Left hindlimb (tissue), 1 donor: Measurements from ENCODE around the gene WIPF1.

Experiments
- DNase-seq: peaks from one replicate; pipeline ENCODE4 v3.0.0-alpha.2; 2018

Gene WIPF1

GRCh38 chr2:174529916-174530315 is 67.7 kb downstream of the WIPF1 start:
- DNase-seq: no peak

DNA sequence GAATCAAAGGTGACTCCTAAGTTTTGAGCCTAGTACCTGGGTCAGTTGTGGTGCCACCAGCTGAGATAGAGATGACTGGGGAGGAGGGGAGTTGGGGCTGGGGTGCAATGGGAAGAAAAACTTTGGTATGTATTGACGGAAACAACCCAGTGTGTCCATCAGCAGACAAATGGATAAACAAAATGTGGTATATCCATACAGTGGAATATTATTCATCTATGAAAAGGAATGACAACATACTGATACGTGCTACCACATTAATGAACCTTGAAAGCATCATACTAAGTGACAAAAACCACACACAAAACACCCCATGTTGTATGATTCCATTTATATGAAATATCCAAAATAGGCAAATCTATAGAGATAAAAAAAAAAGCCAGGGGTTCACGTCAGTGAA is 69.6 kb downstream of the WIPF1 start:
- DNase-seq: no peak

DNA sequence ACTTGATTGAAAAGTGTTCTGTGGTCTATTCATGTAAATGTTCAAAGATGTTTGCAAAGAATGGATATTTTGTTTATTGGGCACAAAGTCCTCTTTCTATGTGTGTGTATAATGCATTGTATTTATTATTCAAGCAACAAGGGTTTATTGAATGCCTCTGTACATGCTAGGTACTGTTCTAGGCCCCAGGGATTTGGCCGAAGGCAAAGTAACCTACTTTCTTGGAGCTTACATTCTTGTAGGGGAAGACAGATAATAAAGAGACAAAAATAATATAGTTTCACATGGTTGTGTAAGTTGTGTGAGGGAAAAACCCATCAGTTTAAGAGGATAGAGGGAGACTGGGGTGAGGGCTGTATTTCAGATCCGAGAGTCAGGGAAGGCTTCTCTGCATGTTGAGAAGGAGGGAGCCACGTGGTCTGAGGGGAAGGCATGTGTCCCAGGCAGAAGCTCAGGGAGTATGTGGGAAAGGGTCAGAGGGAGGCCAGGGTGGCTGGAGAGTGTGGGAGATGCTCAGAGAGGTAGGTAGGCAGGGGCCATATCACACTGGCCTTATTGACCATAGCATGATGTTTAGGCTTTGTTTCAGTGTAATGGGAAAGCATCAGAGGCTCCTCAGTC is 70.4 kb downstream of the WIPF1 start:
- no peak for DNase-seq

DNA sequence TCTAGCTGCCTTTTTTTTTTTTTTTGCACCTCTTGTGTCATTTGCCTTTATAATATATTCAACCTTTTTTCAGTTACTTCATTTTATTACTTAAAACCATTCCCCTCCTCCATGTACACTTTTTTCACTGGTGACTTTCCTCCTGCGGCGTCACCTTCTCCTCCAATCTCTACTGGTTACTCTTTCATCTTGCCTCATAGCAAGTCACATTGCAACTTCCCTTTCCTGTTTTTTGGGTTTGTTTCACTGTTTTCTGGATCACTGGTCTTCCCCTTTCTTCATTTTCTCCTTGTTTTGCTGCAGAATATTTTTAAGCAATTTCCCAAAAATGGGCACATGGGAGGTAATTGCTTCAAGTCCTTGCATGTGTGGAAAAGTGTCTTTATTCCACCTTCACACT is 73.1 kb downstream of the WIPF1 start:
- no peak for DNase-seq

- no peak for DNase-seq
These were observed 75.1 kb downstream of the WIPF1 start for GRCh38 chr2:174522553-174522952.

GRCh38 chr2:174518395-174518794 is 79.2 kb downstream of the WIPF1 start:
- DNase-seq: no peak

DNA sequence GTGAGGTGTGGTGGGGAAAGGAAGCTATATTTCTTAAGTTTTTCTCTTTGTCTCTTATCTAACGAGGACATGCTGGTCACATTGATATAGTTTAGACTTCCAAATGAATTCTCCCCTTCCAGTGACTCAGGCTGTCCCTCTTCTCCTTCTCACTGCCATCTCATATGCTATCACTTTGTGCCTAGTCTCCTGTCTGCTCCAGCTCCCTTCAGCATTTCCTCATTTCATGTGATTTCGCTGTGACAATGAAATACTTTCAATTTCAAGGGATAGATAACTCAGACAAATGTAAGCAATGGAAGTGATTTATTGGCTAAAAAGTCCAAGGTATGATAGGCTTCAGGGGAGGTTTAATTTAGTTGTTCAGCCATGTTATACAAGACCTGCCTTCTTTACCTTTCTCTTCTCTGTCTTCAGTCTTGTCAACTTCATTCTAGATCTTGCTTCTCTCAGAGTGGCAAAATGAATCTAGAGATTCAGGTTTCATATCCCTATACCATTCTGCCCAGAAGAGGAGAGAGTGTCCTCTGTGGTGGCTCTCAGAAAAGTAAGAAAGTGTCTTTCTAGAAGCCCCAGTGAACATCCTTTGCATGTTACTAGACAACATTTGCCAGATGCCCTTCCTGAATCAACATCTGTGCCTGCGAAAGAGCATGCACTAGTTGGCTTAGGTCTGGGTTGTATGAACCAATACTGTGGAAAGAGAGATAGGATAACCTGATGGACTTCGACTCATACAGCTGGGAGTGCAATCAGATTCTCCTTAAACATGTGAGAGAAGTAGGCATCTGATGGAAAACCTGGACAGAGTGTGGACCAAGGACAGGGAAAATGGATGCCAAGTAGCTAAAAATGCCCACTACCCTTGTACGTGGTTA is 80.9 kb downstream of the WIPF1 start:
- DNase-seq: no peak

- no peak for DNase-seq
These were observed 85.3 kb downstream of the WIPF1 start for GRCh38 chr2:174512345-174512744.

- no peak for DNase-seq
These were observed 85.9 kb downstream of the WIPF1 start for GRCh38 chr2:174511580-174512260.

GRCh38 chr2:174510583-174511189 is 86.9 kb downstream of the WIPF1 start:
- DNase-seq: no peak
